ENCODE results near the gene ADAMTSL3. TPM values are rescaled to one million over a fixed set of nuclear protein-coding genes. Genes with fewer than 3 reads are reported as not detected.

Gene ADAMTSL3
- total RNA-seq, 4 donors from 2014 or later: 16.6 to 30.0 (median 21.8) TPM

- H3K4me1 ChIP-seq: peaks cover 27 to 51% (median 50%) of the 10 kb centered on the region in 4 donors
These were observed 188.4 kb downstream of the ADAMTSL3 start for GRCh38 chr15:83842281-83842680.

GRCh38 chr15:83843471-83843871 is 189.5 kb downstream of the ADAMTSL3 start:
- Histone ChIP-seq H3K27me3 (no peaks in the 10 kb centered on the region), H3K4me3 (no peak overlapping the region), H3K36me3 (no peaks in the 10 kb centered on the region), H3K9me3 (no peaks in the 10 kb centered on the region), H3K4me1 (peaks cover 32 to 61% (median 57%) of the 10 kb centered on the region in 4 donors), H3K27ac (replicated peaks in 1 of 4) (peak overlapping the region; percentile 68 to 82 (median 75))
- no peak for DNase-seq (ENCODE audit: extremely low spot score)
- TF ChIP-seq EP300 (IDR thresholded peaks at IDR 0.05): no peak
- TF ChIP-seq CTCF (IDR thresholded peaks at IDR 0.05): no peak
- TF ChIP-seq POLR2A (IDR thresholded peaks at IDR 0.05; ENCODE audit: low read depth): no peak
- peak; percentile 33 to 67 for TF ChIP-seq POLR2AphosphoS5 (IDR thresholded peaks at IDR 0.05)
- intact Hi-C loops (cut with DNase I): no loop called here
- WGBS: 62% methylated on average over 2 of the region's 3 CpGs

More at GRCh38 chr15:83842281-83842680, 188.4 kb downstream of the ADAMTSL3 start:
- peak overlapping the region; percentile 68 to 82 (median 75) for H3K27ac ChIP-seq (replicated peaks in 1 of 4)
- H3K27me3 ChIP-seq: no peaks in the 10 kb centered on the region
- DNase-seq (ENCODE audit: extremely low spot score): no peak
- H3K36me3 ChIP-seq: no peaks in the 10 kb centered on the region
- intact Hi-C loops (cut with DNase I): no loop called here
- no peaks in the 10 kb centered on the region for H3K9me3 ChIP-seq
- TF ChIP-seq CTCF (IDR thresholded peaks at IDR 0.05): no peak
- TF ChIP-seq EP300 (IDR thresholded peaks at IDR 0.05): no peak
- no peak for TF ChIP-seq POLR2A (IDR thresholded peaks at IDR 0.05; ENCODE audit: low read depth)
- TF ChIP-seq POLR2AphosphoS5 (IDR thresholded peaks at IDR 0.05): no peak
- 65% methylated on average over 6 of the region's 6 CpGs for WGBS
- H3K4me3 ChIP-seq: no peak overlapping the region

GRCh38 chr15:83844742-83845141 is 190.8 kb downstream of the ADAMTSL3 start:
- TF ChIP-seq POLR2AphosphoS5 (IDR thresholded peaks at IDR 0.05): no peak
- TF ChIP-seq EP300 (IDR thresholded peaks at IDR 0.05): no peak
- no peak for TF ChIP-seq CTCF (IDR thresholded peaks at IDR 0.05)
- TF ChIP-seq POLR2A (IDR thresholded peaks at IDR 0.05; ENCODE audit: low read depth): no peak
- H3K4me3 ChIP-seq: no peak overlapping the region

GRCh38 chr15:83845230-83845629 is 191.3 kb downstream of the ADAMTSL3 start:
- no peak for DNase-seq (ENCODE audit: extremely low spot score)
- intact Hi-C loops (cut with DNase I): no loop called here

More at GRCh38 chr15:83844742-83845141, 190.8 kb downstream of the ADAMTSL3 start:
- Histone ChIP-seq H3K36me3 (no peaks in the 10 kb centered on the region), H3K9me3 (no peaks in the 10 kb centered on the region), H3K27me3 (no peaks in the 10 kb centered on the region), H3K27ac (replicated peaks in 1 of 4) (peak overlapping the region; percentile 68 to 82 (median 75)), H3K4me1 (peaks cover 34 to 74% (median 70%) of the 10 kb centered on the region in 4 donors)
- intact Hi-C loops (cut with DNase I): no loop called here
- 95% methylated on average over 7 of the region's 7 CpGs for WGBS
- DNase-seq (ENCODE audit: extremely low spot score): no peak

More at GRCh38 chr15:83845230-83845629, 191.3 kb downstream of the ADAMTSL3 start:
- Histone ChIP-seq H3K4me3 (no peak overlapping the region), H3K9me3 (no peaks in the 10 kb centered on the region), H3K27me3 (no peaks in the 10 kb centered on the region), H3K36me3 (no peaks in the 10 kb centered on the region), H3K4me1 (peaks cover 34 to 79% (median 75%) of the 10 kb centered on the region in 4 donors), H3K27ac (replicated peaks in 1 of 4) (peak overlapping the region; percentile 68 to 82 (median 75))
- 22% methylated on average over 2 of the region's 2 CpGs for WGBS
- TF ChIP-seq CTCF (IDR thresholded peaks at IDR 0.05): no peak
- TF ChIP-seq POLR2A (IDR thresholded peaks at IDR 0.05; ENCODE audit: low read depth): no peak
- TF ChIP-seq EP300 (IDR thresholded peaks at IDR 0.05): peak; percentile 23
- TF ChIP-seq POLR2AphosphoS5 (IDR thresholded peaks at IDR 0.05): peak in 1 of 2 donors; percentile 74

Measured in esophagus muscularis mucosa (tissue), 4 donors.